Measurements from ENCODE around the gene KIF3A.

Gene KIF3A

GRCh38 chr5:132689513-132689912 lies 47.8 kb downstream of the KIF3A start:
- DNase-seq (ENCODE audit: low spot score), result no peak
- no peak for TF ChIP-seq CTCF (IDR thresholded peaks at IDR 0.05; ENCODE audit: extremely low read depth, missing control alignments)

GRCh38 chr5:132688536-132689339 lies 48.6 kb downstream of the KIF3A start:
- peak; percentile 34 for DNase-seq (ENCODE audit: low spot score)
- TF ChIP-seq CTCF (IDR thresholded peaks at IDR 0.05; ENCODE audit: extremely low read depth, missing control alignments), result no peak

GRCh38 chr5:132687995-132688394 lies 49.4 kb downstream of the KIF3A start:
- DNase-seq (ENCODE audit: low spot score), result no peak

GRCh38 chr5:132686193-132686592 lies 51.2 kb downstream of the KIF3A start:
- DNase-seq (ENCODE audit: low spot score), result no peak
- TF ChIP-seq CTCF (IDR thresholded peaks at IDR 0.05; ENCODE audit: extremely low read depth, missing control alignments), result no peak

More at GRCh38 chr5:132687995-132688394, 49.4 kb downstream of the KIF3A start:
- no peak for TF ChIP-seq CTCF (IDR thresholded peaks at IDR 0.05; ENCODE audit: extremely low read depth, missing control alignments)

- no peak for DNase-seq (ENCODE audit: low spot score)
- TF ChIP-seq CTCF (IDR thresholded peaks at IDR 0.05; ENCODE audit: extremely low read depth, missing control alignments), result no peak
These were observed 52.2 kb downstream of the KIF3A start for GRCh38 chr5:132684922-132685720.

GRCh38 chr5:132684491-132684890 lies 52.9 kb downstream of the KIF3A start:
- no peak for DNase-seq (ENCODE audit: low spot score)
- no peak for TF ChIP-seq CTCF (IDR thresholded peaks at IDR 0.05; ENCODE audit: extremely low read depth, missing control alignments)

GRCh38 chr5:132681983-132682382 lies 55.4 kb downstream of the KIF3A start:
- no peak for DNase-seq (ENCODE audit: low spot score)
- no peak for TF ChIP-seq CTCF (IDR thresholded peaks at IDR 0.05; ENCODE audit: extremely low read depth, missing control alignments)
